GM12878 (cell line): ENCODE results near the gene FAM120A. TPM values are rescaled to one million over a fixed set of nuclear protein-coding genes. Genes with fewer than 3 reads are reported as not detected.
A peak's percentile ranks its signal among the peaks of the same experiment; 100 is the strongest.

Experiments
- ATAC-seq: fragments of 200-7000 bp; cut with Tn5 transposase; 3 replicates; pipeline ENCODE4 v1.9.1; 2020; ENCODE audit warnings: mild to moderate bottlenecking, moderate library complexity
- BruUV-seq: library from RNA; stranded (reverse); fragments of 400-500 nt; replicated peaks from 2 replicates; lab custom pipeline; 2021; lab: Mats Ljungman, UMichigan
- CTCF ChIA-PET: fragments of 300-600 bp; sonication (Branson Sonifier 250); formaldehyde crosslinking; extraction: SDS; loops from one replicate; lab custom pipeline; 2021; ENCODE audit warnings: inconsistent platforms; lab: Yijun Ruan, JAX
- POLR2A ChIA-PET: fragments of 350-600 bp; formaldehyde crosslinking; extraction: SDS; loops from one replicate; lab custom pipeline; 2021; ENCODE audit warnings: inconsistent platforms; lab: Charles Lee
- RAD21 ChIA-PET: fragments of 300-600 bp; sonication (Branson Sonifier 250); formaldehyde crosslinking; loops from one replicate; lab custom pipeline; 2023; ENCODE audit warnings: antibody characterized with exemption; ENCODE audit not compliant: unreplicated experiment; lab: Charles Lee
- SMC1A ChIA-PET: fragments of 300-600 bp; sonication (Branson Sonifier 250); formaldehyde crosslinking; loops from one replicate; lab custom pipeline; 2023; ENCODE audit not compliant: unreplicated experiment, uncharacterized antibody; lab: Charles Lee
- DNase-seq: peaks from one replicate; pipeline ENCODE4 v3.0.0-alpha.2; 2011; ENCODE audit warnings: low read depth, low spot score
- FAIRE-seq: peaks from 3 replicates; lab custom pipeline; 2011; peaks lifted over from hg19 to GRCh38; lab: Jason Lieb, UNC
- H2AFZ ChIP-seq: 2 replicates; pipeline ENCODE4 v1.6.0; 2011; ENCODE audit warnings: low read depth, low read length, control low read depth; ENCODE audit not compliant: control insufficient read depth
- H3K27ac ChIP-seq: 2 replicates; pipeline ENCODE4 v1.5.1; 2011; ENCODE audit warnings: control low read depth; ENCODE audit not compliant: control insufficient read depth, insufficient read depth
- H3K27me3 ChIP-seq, 2 experiments: replicated peaks in 1 of 2; 2 replicates each; pipeline versions ENCODE4 v1.6.0 to v1.6.1; 2011; ENCODE audit warnings: low read length in 1 of 2; ENCODE audit not compliant: control insufficient read depth in 2 of 2, insufficient read depth in 2 of 2
- H3K36me3 ChIP-seq, 2 experiments: 2 replicates each; pipeline ENCODE4 v1.5.1; 2011; ENCODE audit warnings: low read length in 1 of 2; ENCODE audit not compliant: control insufficient read depth in 2 of 2, insufficient read depth in 2 of 2
- H3K4me1 ChIP-seq: 2 replicates; pipeline ENCODE4 v1.6.1; 2011; ENCODE audit warnings: mild to moderate bottlenecking, low read length, moderate library complexity, mixed read lengths; ENCODE audit not compliant: control insufficient read depth, insufficient read depth
- H3K4me2 ChIP-seq: 2 replicates; pipeline ENCODE4 v1.6.0; 2011; ENCODE audit warnings: control low read depth; ENCODE audit not compliant: control insufficient read depth, insufficient read depth
- H3K4me3 ChIP-seq: fragments of 200-600 bp; sonication (generic); 2 replicates; pipeline ENCODE4 v1.5.1; 2016
- H3K79me2 ChIP-seq: 2 replicates; pipeline ENCODE4 v1.6.0; 2011; ENCODE audit warnings: low read length; ENCODE audit not compliant: control insufficient read depth, insufficient read depth
- H3K9ac ChIP-seq: 2 replicates; pipeline ENCODE4 v1.8.0; 2011; ENCODE audit warnings: low read length, control low read depth, mixed read lengths; ENCODE audit not compliant: control insufficient read depth, insufficient read depth
- H3K9me3 ChIP-seq: replicated peaks from 3 replicates; pipeline ENCODE4 v1.5.1; 2011; ENCODE audit warnings: mild to moderate bottlenecking, low read length; ENCODE audit not compliant: control insufficient read depth, insufficient read depth
- H4K20me1 ChIP-seq: 2 replicates; pipeline ENCODE4 v1.6.0; 2011; ENCODE audit not compliant: control insufficient read depth, insufficient read depth
- CBX5 ChIP-seq: sonication (generic); IDR thresholded peaks from 2 replicates; pipeline ENCODE4 v1.6.1; 2016; ENCODE audit warnings: low read depth, moderate library complexity, mild to moderate bottlenecking, inconsistent platforms
- GATAD2B ChIP-seq: fragments of 450-650 bp; conservative IDR thresholded peaks from 2 replicates; pipeline ENCODE4 v1.6.1; 2017; ENCODE audit warnings: low read depth, mild to moderate bottlenecking, moderate library complexity
- MYB ChIP-seq: fragments of 150-350 bp; IDR thresholded peaks from 2 replicates; pipeline ENCODE4 v1.6.1; 2014; ENCODE audit warnings: mild to moderate bottlenecking, low read depth, low read length, borderline replicate concordance
- PML ChIP-seq: IDR thresholded peaks from 2 replicates; pipeline ENCODE4 v1.6.1; 2012; ENCODE audit warnings: low read length, inconsistent platforms
- RAD21 ChIP-seq: IDR thresholded peaks from 2 replicates; pipeline ENCODE4 v1.6.1; 2011; ENCODE audit warnings: mild to moderate bottlenecking, low read depth, low read length, moderate library complexity; ENCODE audit not compliant: insufficient read depth
- RAD51 ChIP-seq: fragments of 450-650 bp; IDR thresholded peaks from 2 replicates; pipeline ENCODE4 v1.6.1; 2016; ENCODE audit warnings: moderate library complexity, mild to moderate bottlenecking, inconsistent platforms
- SMAD1 ChIP-seq: fragments of 450-650 bp; IDR thresholded peaks from 2 replicates; pipeline ENCODE4 v1.6.1; 2018; ENCODE audit warnings: mild to moderate bottlenecking, low read depth; ENCODE audit not compliant: partially characterized antibody
- SMAD5 ChIP-seq: IDR thresholded peaks from 2 replicates; pipeline ENCODE4 v1.6.1; 2016; ENCODE audit warnings: antibody characterized with exemption, low read depth
- SUPT20H ChIP-seq: IDR thresholded peaks from 2 replicates; pipeline ENCODE4 v1.6.1; 2011; ENCODE audit warnings: low read depth, mild to moderate bottlenecking, low read length, moderate library complexity, borderline replicate concordance; ENCODE audit not compliant: control insufficient read depth
- TCF3 ChIP-seq: IDR thresholded peaks from 2 replicates; pipeline ENCODE4 v1.6.1; 2012; ENCODE audit warnings: low read depth, mild to moderate bottlenecking, low read length, borderline replicate concordance; ENCODE audit not compliant: insufficient read depth
- YBX1 ChIP-seq: fragments of 450-650 bp; IDR thresholded peaks from 2 replicates; pipeline ENCODE4 v1.6.1; 2016; ENCODE audit warnings: antibody characterized with exemption
- WGBS: methylation state at CpG from one replicate; pipeline ENCODE4 v1.1.6; 2016; ENCODE audit warnings: low lambda C conversion rate; ENCODE audit not compliant: insufficient replicate concordance, insufficient coverage; ENCODE audit errors: missing lambda C conversion rate; 5-methylcytosine and 5-hydroxymethylcytosine counted together
- in situ Hi-C: fragments of 300-500 bp; cut with MboI; formaldehyde crosslinking; loops from 9 replicates; pipeline ENCODE4 v1.14.3; 2018; ENCODE audit warnings: mixed read lengths
- intact Hi-C: fragments of 100-400 bp; cut with micrococcal nuclease; formaldehyde crosslinking; loops from one replicate; pipeline ENCODE4 v1.14.2; 2022; ENCODE audit not compliant: unreplicated experiment
- polyA plus RNA-seq, 11 experiments: library from polyadenylated mRNA; depleted of rRNA in 4 of 11; unstranded in 6 of 11; stranded (reverse) in 5 of 11; fragments of >200 nt; fragmentation: Nextera tagmentation in 4 of 11; fragmentation: Illumina TruSeq in 1 of 11; extraction: Ambion mirVana in 4 of 11; extraction: Trizol in 1 of 11; gene quantifications; 1 replicate in 1 of 11; 2 replicates in 10 of 11; pipeline versions ENCODE4 v1.2.1 to v1.2.3, GENCODE V29; 2011 to 2016; ENCODE audit warnings: inconsistent platforms in 2 of 11, missing spikeins in 2 of 11, low read depth in 1 of 11
- total RNA-seq, 4 experiments: library from RNA; depleted of rRNA in 3 of 4; stranded (reverse); fragments of >200 nt in 3 of 4; fragmentation: Illumina TruSeq in 1 of 4; extraction: Trizol in 1 of 4; gene quantifications; 2 replicates each; pipeline versions ENCODE4 v1.2.1 to v1.2.3, GENCODE V29; 2013 to 2021
- TF ChIP-seq, protein P1 (sequence below): fragments of 450-650 bp; IDR thresholded peaks from 2 replicates; pipeline ENCODE4 v1.6.1; 2017; ENCODE audit warnings: mild to moderate bottlenecking, low read depth, inconsistent platforms; ENCODE audit not compliant: poor library complexity, severe bottlenecking
- TF ChIP-seq, protein P2 (sequence below): IDR thresholded peaks from 2 replicates; pipeline ENCODE4 v1.6.1; 2012; ENCODE audit warnings: low read length, inconsistent platforms
- TF ChIP-seq, protein P3 (sequence below): fragments of 450-650 bp; IDR thresholded peaks from 2 replicates; pipeline ENCODE4 v1.6.1; 2018; ENCODE audit warnings: borderline replicate concordance, mild to moderate bottlenecking; ENCODE audit not compliant: partially characterized antibody

Gene FAM120A
- total and polyA plus RNA-seq, 10 of the 15 experiments (the other 5 are each of a cell fraction or from before 2014, with no cell fraction given) = 13.1 to 89.6 (median 52.5) TPM

DNA sequence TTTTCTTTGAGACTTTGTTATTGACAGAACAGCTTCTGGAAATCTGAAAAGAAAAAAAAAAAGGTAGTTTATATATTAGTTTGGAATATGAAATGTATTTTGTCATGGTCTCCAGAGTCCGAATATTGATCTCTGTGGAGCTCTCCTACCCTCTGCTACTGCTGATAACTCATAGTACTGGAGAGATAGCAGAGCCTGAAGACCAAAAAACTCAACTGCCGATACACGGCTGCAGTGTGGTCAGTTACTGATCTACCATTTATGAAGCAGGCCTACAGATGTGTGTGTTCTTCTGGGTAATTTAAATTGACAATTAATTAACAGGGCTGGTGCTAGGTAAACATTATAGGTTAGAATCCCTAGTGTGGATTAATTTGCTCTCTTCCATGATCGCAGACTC, 3.8 kb upstream of the FAM120A start (continued):
- TF ChIP-seq, protein P1, sequence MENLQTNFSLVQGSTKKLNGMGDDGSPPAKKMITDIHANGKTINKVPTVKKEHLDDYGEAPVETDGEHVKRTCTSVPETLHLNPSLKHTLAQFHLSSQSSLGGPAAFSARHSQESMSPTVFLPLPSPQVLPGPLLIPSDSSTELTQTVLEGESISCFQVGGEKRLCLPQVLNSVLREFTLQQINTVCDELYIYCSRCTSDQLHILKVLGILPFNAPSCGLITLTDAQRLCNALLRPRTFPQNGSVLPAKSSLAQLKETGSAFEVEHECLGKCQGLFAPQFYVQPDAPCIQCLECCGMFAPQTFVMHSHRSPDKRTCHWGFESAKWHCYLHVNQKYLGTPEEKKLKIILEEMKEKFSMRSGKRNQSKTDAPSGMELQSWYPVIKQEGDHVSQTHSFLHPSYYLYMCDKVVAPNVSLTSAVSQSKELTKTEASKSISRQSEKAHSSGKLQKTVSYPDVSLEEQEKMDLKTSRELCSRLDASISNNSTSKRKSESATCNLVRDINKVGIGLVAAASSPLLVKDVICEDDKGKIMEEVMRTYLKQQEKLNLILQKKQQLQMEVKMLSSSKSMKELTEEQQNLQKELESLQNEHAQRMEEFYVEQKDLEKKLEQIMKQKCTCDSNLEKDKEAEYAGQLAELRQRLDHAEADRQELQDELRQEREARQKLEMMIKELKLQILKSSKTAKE = no peak
- TF ChIP-seq RAD51 = no peak
- TF ChIP-seq YBX1 = no peak

DNA sequence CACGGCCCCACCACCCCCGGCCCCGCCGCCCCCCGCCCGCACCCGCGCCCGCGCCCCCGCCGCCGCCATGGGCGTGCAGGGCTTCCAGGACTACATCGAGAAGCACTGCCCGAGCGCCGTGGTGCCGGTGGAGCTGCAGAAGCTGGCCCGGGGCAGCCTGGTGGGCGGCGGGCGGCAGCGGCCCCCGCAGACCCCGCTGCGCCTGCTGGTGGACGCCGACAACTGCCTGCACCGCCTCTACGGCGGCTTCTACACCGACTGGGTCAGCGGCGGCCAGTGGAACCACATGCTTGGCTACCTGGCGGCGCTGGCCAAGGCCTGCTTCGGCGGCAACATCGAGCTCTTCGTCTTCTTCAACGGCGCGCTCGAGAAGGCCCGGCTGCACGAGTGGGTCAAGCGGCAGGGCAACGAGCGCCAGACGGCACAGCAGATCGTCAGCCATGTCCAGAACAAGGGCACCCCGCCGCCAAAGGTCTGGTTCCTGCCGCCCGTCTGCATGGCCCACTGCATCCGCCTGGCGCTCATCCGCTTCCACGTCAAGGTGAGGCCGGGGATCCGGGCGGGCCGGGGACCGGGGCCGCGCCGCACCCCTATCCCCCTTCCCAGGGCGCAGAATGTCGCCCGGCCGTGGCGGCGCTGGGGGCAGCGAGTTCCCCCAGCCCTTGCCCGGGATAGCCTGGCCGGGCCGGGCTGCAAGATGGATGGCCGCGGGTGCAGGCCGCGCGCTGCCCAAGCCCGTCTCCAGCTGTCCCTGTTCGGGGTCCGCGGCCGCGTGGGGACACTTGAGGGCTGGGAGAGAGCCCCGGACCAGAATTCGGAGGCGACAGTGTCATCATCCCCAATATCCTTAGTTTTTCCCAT, 594 bp downstream of the FAM120A start:
- CTCF ChIA-PET = no interaction called here
- H3K4me2 ChIP-seq = peak overlapping the region; percentile 40
- BruUV-seq = no TSS peak
- under 1% methylated on average over 68 of the region's 92 CpGs for WGBS
- H3K9ac ChIP-seq = peak overlapping the region; percentile 86
- peaks cover 7% of the 10 kb centered on the region; the same call in 1 of the 2 replicates for H3K4me1 ChIP-seq
- ATAC-seq = peak; percentile 21
- no peaks in the 10 kb centered on the region for H4K20me1 ChIP-seq
- H2AFZ ChIP-seq = peak overlapping the region; percentile 85
- peaks cover 73% of the 10 kb centered on the region for H3K79me2 ChIP-seq
- in situ Hi-C loops (no loop called here), intact Hi-C loops (loop anchor here (5.0 to 10.0 kb wide), 3 partner anchors 115 to 713 kb away; partner anchors contain the start of gene CARD19)
- peak overlapping the region; percentile 83 for H3K27ac ChIP-seq
- POLR2A ChIA-PET = interaction anchor here (1.1 to 3.7 kb wide), 2 partner anchors 12 to 16 kb away, joined by 3 to 64 read pairs; no protein-coding TSS in a partner anchor
- peaks cover 0 to 4% of the 10 kb centered on the region in 2 experiments; a peak in 3 of 4 replicates for H3K36me3 ChIP-seq
- peak overlapping the region; percentile 86 for H3K4me3 ChIP-seq
- no peak for DNase-seq
- H3K27me3 ChIP-seq = no peaks in the 10 kb centered on the region
- FAIRE-seq = no peak
- RAD21 ChIA-PET = interaction anchor here (0.8 kb wide), 1 partner anchor 12 kb away, joined by 4 read pairs; no protein-coding TSS in a partner anchor
- SMC1A ChIA-PET = no interaction called here
- H3K9me3 ChIP-seq = no peaks in the 10 kb centered on the region
- TF ChIP-seq, protein P2, sequence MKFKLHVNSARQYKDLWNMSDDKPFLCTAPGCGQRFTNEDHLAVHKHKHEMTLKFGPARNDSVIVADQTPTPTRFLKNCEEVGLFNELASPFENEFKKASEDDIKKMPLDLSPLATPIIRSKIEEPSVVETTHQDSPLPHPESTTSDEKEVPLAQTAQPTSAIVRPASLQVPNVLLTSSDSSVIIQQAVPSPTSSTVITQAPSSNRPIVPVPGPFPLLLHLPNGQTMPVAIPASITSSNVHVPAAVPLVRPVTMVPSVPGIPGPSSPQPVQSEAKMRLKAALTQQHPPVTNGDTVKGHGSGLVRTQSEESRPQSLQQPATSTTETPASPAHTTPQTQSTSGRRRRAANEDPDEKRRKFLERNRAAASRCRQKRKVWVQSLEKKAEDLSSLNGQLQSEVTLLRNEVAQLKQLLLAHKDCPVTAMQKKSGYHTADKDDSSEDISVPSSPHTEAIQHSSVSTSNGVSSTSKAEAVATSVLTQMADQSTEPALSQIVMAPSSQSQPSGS = no peak
- peak; percentile 49; the same call in 1 of the 2 replicates for TF ChIP-seq GATAD2B
- no peak for TF ChIP-seq YBX1
- TF ChIP-seq SMAD5 = no peak
- no peak for TF ChIP-seq TCF3
- no peak for TF ChIP-seq MYB
- TF ChIP-seq PML = no peak
- no peak for TF ChIP-seq CBX5
- TF ChIP-seq SUPT20H = no peak
- no peak for TF ChIP-seq RAD21
- no peak for TF ChIP-seq SMAD1
- no peak for TF ChIP-seq RAD51
- TF ChIP-seq, protein P3, sequence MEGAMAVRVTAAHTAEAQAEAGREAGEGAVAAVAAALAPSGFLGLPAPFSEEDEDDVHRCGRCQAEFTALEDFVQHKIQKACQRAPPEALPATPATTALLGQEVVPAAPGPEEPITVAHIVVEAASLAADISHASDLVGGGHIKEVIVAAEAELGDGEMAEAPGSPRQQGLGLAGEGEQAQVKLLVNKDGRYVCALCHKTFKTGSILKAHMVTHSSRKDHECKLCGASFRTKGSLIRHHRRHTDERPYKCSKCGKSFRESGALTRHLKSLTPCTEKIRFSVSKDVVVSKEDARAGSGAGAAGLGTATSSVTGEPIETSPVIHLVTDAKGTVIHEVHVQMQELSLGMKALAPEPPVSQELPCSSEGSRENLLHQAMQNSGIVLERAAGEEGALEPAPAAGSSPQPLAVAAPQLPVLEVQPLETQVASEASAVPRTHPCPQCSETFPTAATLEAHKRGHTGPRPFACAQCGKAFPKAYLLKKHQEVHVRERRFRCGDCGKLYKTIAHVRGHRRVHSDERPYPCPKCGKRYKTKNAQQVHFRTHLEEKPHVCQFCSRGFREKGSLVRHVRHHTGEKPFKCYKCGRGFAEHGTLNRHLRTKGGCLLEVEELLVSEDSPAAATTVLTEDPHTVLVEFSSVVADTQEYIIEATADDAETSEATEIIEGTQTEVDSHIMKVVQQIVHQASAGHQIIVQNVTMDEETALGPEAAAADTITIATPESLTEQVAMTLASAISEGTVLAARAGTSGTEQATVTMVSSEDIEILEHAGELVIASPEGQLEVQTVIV = no peak
